ENCODE data around the gene OSTN. TPM values are rescaled to one million over a fixed set of nuclear protein-coding genes. Genes with fewer than 3 reads are reported as not detected.

The OSTN gene
- total RNA-seq, 1 donor from 2014 or later, result not detected

GRCh38 chr3:191296041-191296541 lies 97.0 kb downstream of the OSTN start:
- TF ChIP-seq, protein P1, sequence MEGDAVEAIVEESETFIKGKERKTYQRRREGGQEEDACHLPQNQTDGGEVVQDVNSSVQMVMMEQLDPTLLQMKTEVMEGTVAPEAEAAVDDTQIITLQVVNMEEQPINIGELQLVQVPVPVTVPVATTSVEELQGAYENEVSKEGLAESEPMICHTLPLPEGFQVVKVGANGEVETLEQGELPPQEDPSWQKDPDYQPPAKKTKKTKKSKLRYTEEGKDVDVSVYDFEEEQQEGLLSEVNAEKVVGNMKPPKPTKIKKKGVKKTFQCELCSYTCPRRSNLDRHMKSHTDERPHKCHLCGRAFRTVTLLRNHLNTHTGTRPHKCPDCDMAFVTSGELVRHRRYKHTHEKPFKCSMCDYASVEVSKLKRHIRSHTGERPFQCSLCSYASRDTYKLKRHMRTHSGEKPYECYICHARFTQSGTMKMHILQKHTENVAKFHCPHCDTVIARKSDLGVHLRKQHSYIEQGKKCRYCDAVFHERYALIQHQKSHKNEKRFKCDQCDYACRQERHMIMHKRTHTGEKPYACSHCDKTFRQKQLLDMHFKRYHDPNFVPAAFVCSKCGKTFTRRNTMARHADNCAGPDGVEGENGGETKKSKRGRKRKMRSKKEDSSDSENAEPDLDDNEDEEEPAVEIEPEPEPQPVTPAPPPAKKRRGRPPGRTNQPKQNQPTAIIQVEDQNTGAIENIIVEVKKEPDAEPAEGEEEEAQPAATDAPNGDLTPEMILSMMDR (IDR thresholded peaks at IDR 0.05), result no peak
- H3K36me3 ChIP-seq, result no peaks in the 10 kb centered on the region
- DNase-seq (no peak), ATAC-seq (no peak)
- H3K27ac ChIP-seq, result no peak overlapping the region
- intact Hi-C loops (cut with DNase I), result no loop called here
- no peak overlapping the region for H3K4me3 ChIP-seq
- H3K9me3 ChIP-seq, result no peaks in the 10 kb centered on the region
- no peaks in the 10 kb centered on the region for H3K27me3 ChIP-seq (ENCODE audit: low read depth)
- no peaks in the 10 kb centered on the region for H3K4me1 ChIP-seq

- no peaks in the 10 kb centered on the region for H3K27me3 ChIP-seq (ENCODE audit: low read depth)
- no peak for ATAC-seq
- no peaks in the 10 kb centered on the region for H3K9me3 ChIP-seq
- no peaks in the 10 kb centered on the region for H3K4me1 ChIP-seq
- no peaks in the 10 kb centered on the region for H3K36me3 ChIP-seq
- TF ChIP-seq, protein P1 (IDR thresholded peaks at IDR 0.05), result no peak
- no peak overlapping the region for H3K4me3 ChIP-seq
- no peak for DNase-seq
- intact Hi-C loops (cut with DNase I), result no loop called here
- H3K27ac ChIP-seq, result no peak overlapping the region
Measured at GRCh38 chr3:191298846-191299245, 99.8 kb downstream of the OSTN start.

GRCh38 chr3:191300422-191300821 lies 101.4 kb downstream of the OSTN start:
- DNase-seq, result no peak
- intact Hi-C loops (cut with DNase I), result no loop called here
- Histone ChIP-seq H3K36me3 (no peaks in the 10 kb centered on the region), H3K4me1 (no peaks in the 10 kb centered on the region), H3K4me3 (no peak overlapping the region), H3K27ac (no peak overlapping the region), H3K27me3 (ENCODE audit: low read depth) (no peaks in the 10 kb centered on the region), H3K9me3 (no peaks in the 10 kb centered on the region)
- TF ChIP-seq, protein P1 (IDR thresholded peaks at IDR 0.05), result no peak
- ATAC-seq, result no peak

GRCh38 chr3:191301017-191301416 lies 102.0 kb downstream of the OSTN start:
- TF ChIP-seq, protein P1 (IDR thresholded peaks at IDR 0.05), result no peak
- DNase-seq (no peak), ATAC-seq (no peak)
- Histone ChIP-seq H3K9me3 (no peaks in the 10 kb centered on the region), H3K27ac (no peak overlapping the region), H3K4me1 (no peaks in the 10 kb centered on the region), H3K4me3 (no peak overlapping the region), H3K36me3 (no peaks in the 10 kb centered on the region), H3K27me3 (ENCODE audit: low read depth) (no peaks in the 10 kb centered on the region)
- intact Hi-C loops (cut with DNase I), result no loop called here

- Histone ChIP-seq H3K4me1 (no peaks in the 10 kb centered on the region), H3K27ac (no peak overlapping the region), H3K27me3 (ENCODE audit: low read depth) (no peaks in the 10 kb centered on the region), H3K9me3 (no peaks in the 10 kb centered on the region), H3K4me3 (no peak overlapping the region), H3K36me3 (no peaks in the 10 kb centered on the region)
- no peak for ATAC-seq
- TF ChIP-seq, protein P1 (IDR thresholded peaks at IDR 0.05), result no peak
- no peak for DNase-seq
- intact Hi-C loops (cut with DNase I), result no loop called here
Measured at GRCh38 chr3:191301782-191302411, 102.9 kb downstream of the OSTN start.

Measured in lower lobe of right lung (tissue), 2 donors.